Activated CD8-positive, alpha-beta memory T cell treated with anti-CD3 and anti-CD28 coated beads for 1 hour (primary cell): ENCODE data around the gene AFTPH.

Experiments used
- DNase-seq, 2 donors: peaks; one replicate each; pipeline ENCODE4 v3.0.0-alpha.2; 2020; ENCODE audit warnings: low read depth in 1 of 2; ENCODE audit errors: extremely low read depth in 1 of 2

AFTPH gene

DNA sequence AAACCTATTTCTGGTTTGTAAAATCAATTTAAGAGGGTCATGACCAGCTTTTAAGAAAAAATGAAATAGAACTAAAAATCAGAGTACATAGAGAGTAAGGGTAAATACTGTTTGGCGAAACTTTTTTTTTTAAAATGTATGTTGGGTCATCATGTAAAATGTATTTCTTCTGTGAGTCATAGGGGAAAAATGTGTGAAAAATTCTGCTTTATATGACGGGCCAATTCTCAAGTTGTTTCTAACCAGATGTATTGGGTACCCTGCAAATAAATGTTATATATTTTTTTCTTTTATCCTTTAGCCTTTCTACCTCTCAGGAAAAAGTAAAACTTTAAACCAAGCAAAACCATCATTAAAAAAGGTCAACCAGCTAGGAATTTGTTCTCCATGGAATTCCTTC lies 13.9 kb downstream of the AFTPH start:
- DNase-seq, result no peak

DNA sequence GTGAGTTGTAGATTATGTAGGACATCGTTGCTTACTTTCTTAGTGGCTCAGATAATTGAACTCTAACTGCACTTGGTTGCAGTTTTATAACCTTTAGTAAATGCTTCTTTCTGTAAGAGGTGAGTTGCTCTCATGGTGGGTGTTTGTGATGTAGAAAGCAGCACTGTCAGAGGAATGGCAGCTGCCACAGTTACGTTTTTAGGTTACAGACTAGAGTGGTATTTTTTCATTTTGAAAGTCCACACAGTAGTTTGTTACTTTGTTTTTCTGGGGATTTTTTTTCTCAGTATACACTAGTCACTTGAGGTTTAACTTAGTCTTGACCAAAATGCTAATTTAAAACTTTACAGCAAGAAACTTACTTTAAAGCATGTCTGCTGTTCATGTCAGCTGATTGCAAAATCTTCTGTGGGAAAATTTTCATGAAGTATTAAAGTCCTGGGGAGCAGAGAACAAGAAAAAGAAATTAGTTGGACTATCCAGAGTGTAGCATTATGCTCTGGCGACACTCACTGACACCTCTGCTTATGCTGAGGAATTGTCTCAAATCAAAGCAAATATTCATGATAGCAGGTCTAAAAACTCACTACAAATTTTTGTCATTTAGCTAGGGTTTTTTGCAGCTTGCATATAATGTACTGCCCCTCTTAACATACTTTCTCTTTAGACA lies 14.8 kb downstream of the AFTPH start:
- DNase-seq, result no peak

DNA sequence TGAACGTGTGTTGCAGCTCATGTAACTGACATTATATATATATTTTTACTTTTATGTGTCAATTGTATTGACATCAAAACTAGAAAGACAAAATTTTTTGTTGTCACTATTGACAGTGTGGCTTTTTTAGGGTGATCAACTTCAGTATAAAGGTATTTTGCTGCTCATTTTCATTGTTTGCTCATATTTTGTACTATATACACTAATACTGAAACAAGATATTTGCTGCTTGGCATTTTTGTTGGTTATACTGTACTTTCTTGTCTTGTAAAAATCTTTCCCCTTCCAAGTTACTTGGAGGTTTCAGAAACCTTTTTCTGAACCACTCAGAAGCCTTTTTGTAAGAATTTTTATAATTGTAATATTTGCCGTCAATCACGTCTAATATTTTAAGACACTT lies 16.5 kb downstream of the AFTPH start:
- no peak for DNase-seq

DNA sequence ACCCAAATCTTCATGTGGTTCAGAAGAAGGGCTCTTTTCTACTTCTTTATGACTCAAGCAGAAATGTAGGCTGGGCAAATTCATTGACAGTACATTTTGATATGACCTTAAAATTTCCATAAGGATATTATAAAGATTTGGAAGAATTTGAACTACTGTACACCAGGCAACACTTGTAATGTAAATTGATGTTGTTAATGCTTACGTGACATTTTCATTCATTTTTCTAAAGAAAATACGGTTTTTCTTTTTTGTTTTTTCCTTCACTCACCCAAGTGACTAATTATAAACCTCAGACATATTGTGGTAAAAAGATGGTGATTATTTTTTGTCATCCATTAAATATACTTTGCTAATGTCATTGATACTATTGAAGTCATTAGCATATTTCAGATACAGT lies 17.4 kb downstream of the AFTPH start:
- no peak for DNase-seq

DNA sequence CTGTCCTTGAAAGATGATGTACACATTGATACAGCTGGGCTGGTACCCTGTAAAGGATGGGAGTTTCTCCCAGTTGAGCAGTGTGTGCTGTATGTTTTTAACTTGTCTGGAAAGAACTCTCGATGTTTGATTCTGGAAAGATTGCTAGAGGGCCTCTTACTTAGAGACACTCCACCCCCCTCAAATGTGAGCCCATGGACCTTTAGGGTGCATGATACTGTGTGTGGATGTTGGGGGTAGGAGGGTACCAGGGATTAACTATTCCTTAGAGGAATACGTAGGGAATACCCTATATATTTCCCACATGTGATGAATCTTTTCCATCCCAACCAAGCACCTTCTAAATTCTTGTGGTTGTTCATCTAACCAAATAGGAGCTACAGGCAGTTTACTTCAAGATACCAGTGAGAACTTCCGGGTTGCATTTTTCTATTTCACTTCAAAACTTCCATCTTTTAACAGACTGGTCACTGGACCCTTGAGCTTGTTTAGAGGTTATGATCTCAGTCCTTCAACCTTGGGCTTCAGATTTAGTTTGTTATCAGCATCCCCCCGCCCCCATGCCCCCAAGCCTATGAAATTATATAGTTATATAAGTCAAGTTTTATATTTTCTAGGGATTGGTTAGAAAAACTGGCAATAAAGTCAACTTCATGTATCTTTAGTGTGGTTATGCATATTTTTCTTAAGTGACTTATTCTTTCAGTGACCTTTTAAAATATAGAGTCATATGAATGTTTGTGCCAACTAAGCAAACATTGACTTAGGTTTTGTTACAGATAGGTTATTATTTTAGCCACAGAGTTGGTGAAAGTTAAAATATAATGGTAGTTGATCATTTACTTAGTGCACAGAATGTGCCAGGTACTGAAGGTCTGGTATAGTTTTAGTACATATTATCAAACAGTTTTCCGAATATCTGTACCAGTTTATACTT lies 18.2 kb downstream of the AFTPH start:
- DNase-seq, result no peak

DNA sequence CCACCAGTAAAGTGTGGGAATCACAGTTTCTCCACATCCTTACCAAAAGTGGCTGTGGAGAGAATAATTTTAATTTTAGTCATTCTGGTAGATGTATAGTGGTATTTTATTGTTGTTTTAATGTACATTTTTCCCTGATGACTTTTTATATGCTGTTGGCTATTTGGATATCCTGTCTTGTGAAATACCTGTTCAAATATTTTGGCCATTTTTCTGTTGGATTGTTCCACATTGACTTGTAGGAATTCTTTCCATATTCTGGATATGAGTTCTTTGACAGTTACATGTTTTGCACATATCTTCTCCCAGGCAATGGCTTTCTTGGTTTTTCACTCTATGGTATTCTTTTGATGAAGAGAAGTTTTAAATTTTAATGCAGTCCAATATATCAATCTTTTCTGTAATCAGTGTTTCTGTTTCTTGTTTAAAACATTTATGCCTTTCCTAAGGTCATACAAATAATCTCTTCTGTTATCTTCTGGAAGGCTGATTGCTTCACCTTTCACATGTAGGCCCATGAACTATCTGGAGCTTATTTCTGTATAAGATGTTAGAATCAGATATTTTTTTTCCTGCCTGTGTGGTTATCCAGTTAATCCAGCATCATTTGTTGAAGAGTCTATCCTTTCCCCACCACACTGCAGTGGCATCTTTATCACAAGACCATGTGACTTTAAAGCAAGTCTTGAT lies 19.0 kb downstream of the AFTPH start:
- no peak for DNase-seq

DNA sequence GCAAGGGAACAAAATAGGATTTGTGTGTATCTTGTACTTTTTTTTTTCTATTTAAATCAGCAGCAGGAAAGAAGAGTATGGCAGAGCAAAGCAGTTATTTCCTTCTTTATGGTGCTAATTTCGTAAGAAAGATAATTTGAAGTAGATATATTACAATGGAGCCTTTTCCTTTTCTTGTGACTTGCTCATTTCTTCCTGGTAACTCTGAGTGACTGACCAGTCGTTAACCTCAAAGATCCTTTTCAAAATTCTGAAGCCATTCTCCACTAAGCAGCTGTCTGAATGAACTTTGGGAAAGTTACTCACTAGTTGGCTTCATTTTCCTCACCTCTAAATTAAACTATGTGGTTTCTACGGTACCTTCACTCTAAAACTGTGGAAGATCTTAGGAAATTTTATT lies 24.6 kb downstream of the AFTPH start:
- DNase-seq, result no peak

DNA sequence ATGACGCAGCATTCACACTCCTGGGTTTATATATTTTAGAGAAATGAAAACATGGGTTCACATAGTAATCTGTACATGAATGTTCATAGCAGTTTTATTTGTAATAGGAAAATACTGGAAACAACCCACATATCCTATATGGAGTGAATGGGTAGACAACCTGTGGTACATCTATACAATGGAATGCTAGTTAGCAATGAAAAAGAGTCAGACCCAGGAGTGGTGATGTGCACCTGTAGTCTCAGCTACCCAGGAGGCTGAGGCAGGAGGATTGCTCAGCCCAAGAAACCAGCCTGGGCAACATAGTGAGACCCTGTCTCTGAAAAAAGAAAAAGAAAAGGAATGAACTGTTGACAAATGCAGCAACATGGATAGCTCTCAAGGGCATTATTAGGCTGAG lies 25.9 kb downstream of the AFTPH start:
- DNase-seq, result no peak

DNA sequence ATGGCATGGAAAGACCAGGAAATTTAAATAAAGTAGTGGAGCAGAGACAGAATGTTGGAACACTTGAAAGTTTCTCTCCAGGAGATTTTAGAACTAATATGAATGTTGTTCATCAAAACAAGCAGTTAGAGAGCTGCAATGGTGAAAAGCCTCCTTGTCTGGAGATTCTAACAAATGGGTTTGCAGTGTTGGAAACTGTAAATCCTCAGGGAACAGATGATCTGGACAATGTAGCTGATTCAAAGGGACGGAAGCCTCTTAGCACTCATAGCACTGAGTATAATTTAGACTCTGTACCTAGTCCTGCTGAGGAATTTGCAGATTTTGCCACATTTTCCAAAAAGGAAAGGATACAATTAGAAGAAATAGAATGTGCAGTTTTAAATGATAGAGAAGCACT lies 27.7 kb downstream of the AFTPH start:
- DNase-seq, result no peak

DNA sequence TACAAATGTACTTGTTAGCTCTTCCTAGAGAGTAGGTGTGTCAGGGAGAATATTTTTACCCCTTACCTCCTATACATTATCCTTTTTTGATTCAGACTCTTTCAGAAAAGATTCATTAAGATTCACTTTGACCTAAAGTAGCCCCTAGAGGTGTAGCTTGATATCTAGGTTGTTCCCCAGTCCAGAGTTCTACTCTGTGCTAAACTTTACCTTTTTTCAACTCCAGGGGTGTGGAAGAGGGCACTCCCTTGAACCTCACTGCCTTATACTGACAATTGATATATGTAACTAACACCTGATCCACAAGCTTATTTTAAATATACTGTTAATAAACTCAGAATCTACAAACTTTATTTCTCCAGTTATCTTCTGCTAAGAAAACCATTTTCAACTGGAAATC lies 30.0 kb downstream of the AFTPH start:
- DNase-seq, result no peak

DNA sequence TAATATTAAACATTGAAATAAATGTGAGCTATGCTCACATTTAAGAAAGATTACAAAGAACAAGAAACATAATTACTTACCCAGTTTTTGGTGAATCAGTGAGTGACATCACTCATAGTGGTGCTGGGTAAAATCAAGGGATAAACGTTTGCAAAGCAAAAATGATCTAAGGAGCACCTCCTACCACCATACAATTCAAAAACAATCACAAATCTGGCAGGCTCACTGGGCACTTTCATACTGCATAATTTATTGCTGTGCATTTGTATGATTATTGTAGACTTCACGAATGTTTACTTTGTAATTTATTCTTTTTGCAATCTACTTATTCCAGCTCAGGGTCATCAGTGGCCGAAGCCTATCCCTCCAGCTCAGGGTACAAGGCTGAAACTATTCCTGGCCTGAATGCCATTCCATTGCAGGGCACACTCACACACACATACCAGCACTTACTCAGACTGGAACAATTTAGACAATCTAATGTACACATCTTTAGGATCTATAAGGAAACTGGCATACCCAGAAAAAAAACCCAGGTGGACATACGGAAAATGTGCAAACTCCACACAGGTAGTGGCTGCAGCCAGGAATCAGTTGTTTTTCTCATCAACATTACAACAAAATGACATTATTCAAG lies 34.4 kb downstream of the AFTPH start:
- DNase-seq, result no peak

DNA sequence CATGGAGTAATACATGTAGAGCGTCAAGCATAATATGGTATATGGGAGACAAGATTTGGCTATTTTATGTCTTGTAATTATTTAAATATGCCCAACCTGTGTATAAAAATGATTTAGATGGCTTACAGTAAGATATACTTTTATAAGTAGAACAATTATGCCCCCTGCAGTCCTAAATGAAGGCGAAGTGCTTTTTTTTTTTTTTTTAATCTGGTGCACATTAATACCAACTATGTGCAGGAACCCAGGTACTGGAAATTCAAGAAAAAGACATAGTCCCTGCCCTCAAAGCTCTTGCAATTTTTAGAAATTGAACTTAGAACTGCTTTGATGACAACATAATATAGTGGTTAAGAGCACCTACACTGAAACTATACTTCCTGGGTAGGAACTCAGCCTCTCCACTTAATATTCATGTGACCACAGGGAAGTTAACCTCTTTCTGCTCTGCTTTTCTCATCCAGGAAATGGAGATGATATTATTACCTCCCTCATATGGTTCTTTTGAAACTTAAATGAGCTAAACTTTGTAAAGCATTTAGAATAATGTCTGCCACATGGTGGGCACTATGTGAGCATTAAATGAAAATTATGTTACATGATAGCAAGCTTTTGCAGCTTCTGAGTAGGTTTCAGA lies 38.1 kb downstream of the AFTPH start:
- no peak for DNase-seq

DNA sequence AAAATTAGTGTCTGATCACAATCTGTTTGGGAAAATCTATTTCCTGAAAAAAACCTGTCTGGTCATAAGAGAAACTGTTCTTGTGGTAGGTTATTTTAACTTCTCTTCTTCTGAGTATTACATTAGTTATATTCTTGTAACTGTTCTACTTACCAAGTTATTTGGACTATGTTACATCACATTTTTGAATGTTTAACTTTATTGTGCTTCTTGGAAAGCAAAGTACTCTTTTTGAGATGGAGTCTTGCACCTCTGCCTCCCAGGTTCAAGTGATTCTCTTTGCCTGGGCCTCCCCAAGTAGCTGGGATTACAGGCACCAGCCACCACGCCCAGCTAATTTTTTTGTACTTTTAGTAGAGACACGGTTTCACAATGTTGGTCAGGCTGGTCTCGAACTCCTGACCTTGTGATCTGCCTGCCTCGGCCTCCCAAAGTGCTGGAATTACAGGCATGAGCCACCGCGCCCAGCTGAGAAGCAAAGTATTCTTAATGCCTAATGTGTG lies 39.4 kb downstream of the AFTPH start:
- DNase-seq, result no peak

DNA sequence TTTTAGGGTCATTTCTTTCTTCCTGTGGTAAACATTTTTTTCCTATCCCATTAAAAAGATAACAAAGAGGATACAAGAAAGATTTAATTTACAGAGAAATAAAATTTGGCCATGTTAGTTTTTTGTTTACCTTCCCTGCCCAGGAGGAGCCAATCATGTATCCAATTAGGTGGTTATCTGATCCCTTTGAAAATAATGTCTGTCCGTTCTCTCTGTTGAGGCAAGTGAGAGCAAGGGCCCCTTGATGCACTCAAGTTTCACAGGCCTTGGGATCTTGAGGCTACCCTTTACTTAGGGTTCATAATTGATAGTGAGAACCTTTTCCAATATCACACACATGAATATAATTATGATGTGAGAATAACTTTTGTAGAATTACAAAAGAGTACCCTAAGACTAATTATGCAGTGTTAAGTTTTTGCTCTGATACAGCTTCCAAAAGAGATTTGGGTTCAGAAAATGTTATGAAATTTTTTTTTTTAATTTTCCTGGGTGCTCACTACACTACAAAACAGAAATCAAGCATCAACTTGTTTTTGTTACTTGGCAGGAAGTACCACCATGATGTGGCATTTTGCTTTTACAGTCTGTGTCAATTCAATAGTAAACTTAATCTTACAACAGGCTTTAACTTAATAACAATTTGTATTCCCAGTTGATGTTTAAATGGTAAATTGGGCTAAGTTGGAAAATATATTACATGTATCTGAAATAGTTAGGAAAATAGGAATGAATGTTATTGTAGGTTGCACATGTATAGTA lies 42.0 kb downstream of the AFTPH start:
- DNase-seq, result no peak

DNA sequence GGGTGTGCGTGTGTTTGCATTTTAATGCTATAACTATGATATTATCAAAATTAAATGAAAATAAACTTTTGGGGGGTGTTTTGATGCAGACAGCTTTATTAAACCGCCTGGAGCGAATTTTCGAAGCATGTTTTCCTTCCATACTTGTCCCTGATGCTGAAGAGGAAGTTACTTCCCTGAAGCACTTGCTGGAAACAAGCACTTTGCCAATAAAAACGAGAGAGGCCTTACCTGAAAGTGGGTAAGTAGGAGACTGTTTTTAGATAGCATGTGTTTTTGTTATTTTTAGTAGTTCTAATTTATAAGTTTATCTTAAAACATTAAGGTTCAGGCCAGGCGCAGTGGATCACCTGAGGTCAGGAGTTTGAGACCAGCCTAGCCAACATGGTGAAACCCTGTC lies 43.3 kb downstream of the AFTPH start:
- DNase-seq, result no peak

DNA sequence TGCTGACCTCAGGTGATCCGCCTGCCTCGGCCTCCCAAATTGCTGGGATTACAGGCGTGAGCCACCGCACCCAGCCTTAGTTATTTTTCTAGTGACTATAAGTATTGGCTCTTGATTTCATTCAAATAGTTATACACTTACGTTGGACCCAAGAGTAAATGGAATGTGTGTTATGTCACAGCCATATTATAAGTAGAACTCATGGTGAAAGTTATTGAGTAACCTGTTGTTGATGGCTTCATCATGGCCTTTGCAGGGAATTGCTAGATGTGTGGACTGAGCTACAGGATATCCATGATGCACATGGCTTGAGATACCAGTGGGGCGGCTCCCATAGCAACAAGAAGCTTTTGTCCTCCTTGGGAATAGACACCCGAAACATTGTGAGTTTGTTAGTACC lies 44.7 kb downstream of the AFTPH start:
- DNase-seq, result no peak

DNA sequence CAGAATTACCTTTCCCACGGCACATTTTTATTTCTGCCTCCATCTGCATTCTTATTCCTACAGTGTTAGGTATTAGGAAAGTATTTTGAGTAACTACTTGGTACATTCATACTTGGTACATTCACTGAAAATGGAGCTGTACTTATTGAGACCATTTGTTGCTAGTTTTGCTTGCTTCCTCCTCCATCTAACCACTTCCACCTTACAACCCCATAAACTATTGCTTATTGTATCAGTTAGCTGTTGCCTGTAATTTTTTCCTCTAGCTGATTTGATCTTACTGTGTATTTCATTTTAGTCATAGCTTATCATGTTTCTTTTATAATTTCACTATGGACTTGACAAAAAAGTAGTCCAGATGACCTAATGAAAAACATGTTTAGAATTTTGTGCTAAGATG lies 50.7 kb downstream of the AFTPH start:
- DNase-seq, result no peak

DNA sequence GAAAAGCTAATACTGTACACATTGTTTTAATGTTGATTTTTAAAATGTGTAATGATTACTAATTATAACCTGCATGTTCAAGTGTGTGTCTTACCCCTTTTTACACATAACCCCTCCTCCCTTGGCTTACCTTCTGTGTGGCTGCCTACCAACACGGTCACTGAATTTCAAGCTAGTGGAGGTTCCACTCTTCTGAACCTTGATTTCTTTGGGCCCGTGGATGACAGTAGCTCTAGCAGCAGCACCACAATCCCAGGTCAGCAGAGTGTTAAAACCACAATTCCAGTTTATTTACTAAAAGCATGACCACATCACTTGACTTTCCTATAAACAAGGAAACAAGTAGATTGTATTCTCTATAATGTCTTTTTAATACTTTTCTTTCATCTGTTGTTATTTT lies 56.9 kb downstream of the AFTPH start:
- no peak for DNase-seq

DNA sequence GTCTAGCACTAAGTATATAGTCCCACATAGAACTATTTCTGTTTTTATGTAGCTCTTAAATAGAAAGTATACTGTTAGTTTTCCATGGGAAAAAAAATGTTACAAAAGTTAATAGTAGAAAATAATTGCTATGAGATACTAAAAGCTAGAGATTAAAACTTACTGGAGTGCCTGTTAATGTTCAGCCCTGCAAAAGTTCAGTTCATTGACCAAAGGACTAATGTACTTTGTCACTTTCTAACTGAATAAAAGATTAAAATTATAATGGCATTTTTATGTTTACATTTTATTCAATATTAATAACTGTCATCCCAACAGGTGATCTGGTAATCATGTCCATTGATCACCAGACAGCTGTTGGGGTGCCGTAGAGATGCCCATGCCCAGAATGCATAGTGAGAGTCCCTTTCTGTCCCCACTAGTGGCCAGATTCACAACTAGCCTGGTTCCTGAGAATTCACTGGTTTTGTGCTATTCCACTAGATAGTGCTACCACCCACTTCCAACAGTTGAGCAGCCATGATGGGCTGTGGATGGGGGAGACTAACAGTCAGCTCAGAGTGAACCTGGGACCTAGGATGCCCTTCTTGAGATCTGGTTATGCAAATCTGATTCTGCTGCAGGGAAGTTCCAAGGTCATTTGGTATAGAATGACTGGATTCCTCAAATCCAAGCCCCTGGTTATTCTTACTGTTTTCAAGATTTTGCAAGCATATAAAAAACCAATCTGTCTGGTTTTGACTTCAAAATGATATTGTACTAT lies 57.8 kb downstream of the AFTPH start:
- no peak for DNase-seq
